Keratinocyte (primary cell): ENCODE results near the gene C5AR1. TPM values are rescaled to one million over a fixed set of nuclear protein-coding genes. Genes with fewer than 3 reads are reported as not detected.

Experiments used
- DNase-seq: peaks from one replicate; pipeline ENCODE4 v3.0.0-alpha.2; 2011; ENCODE audit warnings: low read depth, missing footprints, low spot score
- FAIRE-seq: peaks from 2 replicates; lab custom pipeline; 2011; peaks lifted over from hg19 to GRCh38; lab: Jason Lieb, UNC
- H2AFZ ChIP-seq: 2 replicates; pipeline ENCODE4 v1.6.0; 2012; ENCODE audit warnings: low read length, control low read depth, inconsistent platforms; ENCODE audit not compliant: control insufficient read depth
- H3K27ac ChIP-seq: 2 replicates; pipeline ENCODE4 v1.5.1; 2011; ENCODE audit warnings: low read length; ENCODE audit not compliant: control insufficient read depth, insufficient read depth
- H3K27me3 ChIP-seq: 3 replicates; pipeline ENCODE4 v1.6.0; 2011; ENCODE audit warnings: low read length; ENCODE audit not compliant: control insufficient read depth, insufficient read depth; ENCODE audit errors: extremely low read depth
- H3K36me3 ChIP-seq, 2 experiments: 2 replicates in 1 of 2; 3 replicates in 1 of 2; pipeline ENCODE4 v1.5.1; 2011; ENCODE audit warnings: low read length in 2 of 2, mild to moderate bottlenecking in 1 of 2; ENCODE audit not compliant: control insufficient read depth in 2 of 2, insufficient read depth in 2 of 2; ENCODE audit errors: extremely low read depth in 1 of 2
- H3K4me1 ChIP-seq: 3 replicates; pipeline ENCODE4 v1.5.1; 2011; ENCODE audit warnings: low read length; ENCODE audit not compliant: control insufficient read depth, insufficient read depth; ENCODE audit errors: extremely low read depth
- H3K4me2 ChIP-seq: 3 replicates; pipeline ENCODE4 v1.6.0; 2011; ENCODE audit warnings: low read depth, low read length; ENCODE audit not compliant: control insufficient read depth, insufficient read depth; ENCODE audit errors: extremely low read depth
- H3K4me3 ChIP-seq, 3 experiments: fragments of 200-600 bp in 1 of 3; sonication (generic) in 1 of 3; 2 replicates in 2 of 3; 3 replicates in 1 of 3; pipeline ENCODE4 v1.5.1; 2011 to 2016; ENCODE audit warnings: low read length in 3 of 3, mild to moderate bottlenecking in 3 of 3, control low read depth in 2 of 3, inconsistent platforms in 1 of 3, low read depth in 1 of 3, mixed read lengths in 1 of 3, mixed run types in 1 of 3, moderate library complexity in 1 of 3; ENCODE audit not compliant: control insufficient read depth in 2 of 3, insufficient read depth in 2 of 3; ENCODE audit errors: extremely low read depth in 1 of 3
- H3K79me2 ChIP-seq: 2 replicates; pipeline ENCODE4 v1.6.0; 2012; ENCODE audit warnings: low read length; ENCODE audit not compliant: control insufficient read depth, insufficient read depth
- H3K9ac ChIP-seq: 3 replicates; pipeline ENCODE4 v1.6.0; 2011; ENCODE audit warnings: low read length; ENCODE audit not compliant: control insufficient read depth, insufficient read depth; ENCODE audit errors: extremely low read depth
- H3K9me1 ChIP-seq: 3 replicates; pipeline ENCODE4 v1.6.0; 2011; ENCODE audit warnings: low read length; ENCODE audit not compliant: control insufficient read depth, insufficient read depth; ENCODE audit errors: extremely low read depth
- H3K9me3 ChIP-seq: 2 replicates; pipeline ENCODE4 v1.5.1; 2012; ENCODE audit warnings: low read depth, low read length; ENCODE audit not compliant: control insufficient read depth
- H4K20me1 ChIP-seq: 3 replicates; pipeline ENCODE4 v1.6.0; 2011; ENCODE audit warnings: low read length; ENCODE audit not compliant: control insufficient read depth, insufficient read depth; ENCODE audit errors: extremely low read depth
- EZH2 ChIP-seq: IDR thresholded peaks from one replicate; pipeline ENCODE4 v1.6.1; 2012; ENCODE audit warnings: inconsistent platforms, mild to moderate bottlenecking, low read length, moderate library complexity
- dilution Hi-C: fragments of 300-500 bp; cut with MboI; formaldehyde crosslinking; loops from one replicate; pipeline ENCODE4 v1.7.0; 2020; ENCODE audit warnings: low sequenced_read_pairs; ENCODE audit not compliant: extremely low pct_ligation_motif_present
- polyA plus RNA-seq, 5 experiments: library from polyadenylated mRNA; depleted of rRNA in 3 of 5; stranded (reverse) in 3 of 5; stranded (forward) in 1 of 5; unstranded in 1 of 5; fragments of >200 nt; gene quantifications; 1 replicate in 1 of 5; 2 replicates in 3 of 5; 3 replicates in 1 of 5; pipeline versions ENCODE4 v1.2.1 to v1.2.3, GENCODE V29; 2011 to 2012; ENCODE audit warnings: missing spikeins in 2 of 5, low read depth in 1 of 5, low replicate concordance in 1 of 5
- TF ChIP-seq, protein P1 (sequence below), 3 experiments: IDR thresholded peaks in 1 of 3; conservative IDR thresholded peaks in 1 of 3; optimal IDR thresholded peaks in 1 of 3; 2 replicates in 2 of 3; 3 replicates in 1 of 3; pipeline versions ENCODE3 to v1.5.1; 2011; ENCODE audit warnings: low read length in 3 of 3, mild to moderate bottlenecking in 3 of 3, moderate library complexity in 2 of 3, control low read depth in 1 of 3, inconsistent platforms in 1 of 3; ENCODE audit not compliant: insufficient read depth in 2 of 3; ENCODE audit errors: extremely low read depth in 1 of 3

C5AR1 gene
- polyA plus RNA-seq, 1 donor (not counting 4 experiments of a cell fraction or from before 2014, with no cell fraction given), result 0.42 TPM

GRCh38 chr19:47353307-47353712 lies 43.6 kb downstream of the C5AR1 start:
- Histone ChIP-seq H3K9me3 (no peaks in the 10 kb centered on the region), H4K20me1 (no peaks in the 10 kb centered on the region), H3K36me3 (peaks cover 24 to 55% of the 10 kb centered on the region in 2 experiments), H3K27me3 (no peaks in the 10 kb centered on the region), H3K4me2 (no peak overlapping the region), H3K27ac (no peak overlapping the region), H3K9ac (no peak overlapping the region), H3K9me1 (peaks cover 4% of the 10 kb centered on the region), H3K4me3 (no peak overlapping the region), H2AFZ (no peak overlapping the region), H3K4me1 (peaks cover 6% of the 10 kb centered on the region), H3K79me2 (peaks cover 45% of the 10 kb centered on the region)
- DNase-seq, result no peak
- TF ChIP-seq, protein P1, sequence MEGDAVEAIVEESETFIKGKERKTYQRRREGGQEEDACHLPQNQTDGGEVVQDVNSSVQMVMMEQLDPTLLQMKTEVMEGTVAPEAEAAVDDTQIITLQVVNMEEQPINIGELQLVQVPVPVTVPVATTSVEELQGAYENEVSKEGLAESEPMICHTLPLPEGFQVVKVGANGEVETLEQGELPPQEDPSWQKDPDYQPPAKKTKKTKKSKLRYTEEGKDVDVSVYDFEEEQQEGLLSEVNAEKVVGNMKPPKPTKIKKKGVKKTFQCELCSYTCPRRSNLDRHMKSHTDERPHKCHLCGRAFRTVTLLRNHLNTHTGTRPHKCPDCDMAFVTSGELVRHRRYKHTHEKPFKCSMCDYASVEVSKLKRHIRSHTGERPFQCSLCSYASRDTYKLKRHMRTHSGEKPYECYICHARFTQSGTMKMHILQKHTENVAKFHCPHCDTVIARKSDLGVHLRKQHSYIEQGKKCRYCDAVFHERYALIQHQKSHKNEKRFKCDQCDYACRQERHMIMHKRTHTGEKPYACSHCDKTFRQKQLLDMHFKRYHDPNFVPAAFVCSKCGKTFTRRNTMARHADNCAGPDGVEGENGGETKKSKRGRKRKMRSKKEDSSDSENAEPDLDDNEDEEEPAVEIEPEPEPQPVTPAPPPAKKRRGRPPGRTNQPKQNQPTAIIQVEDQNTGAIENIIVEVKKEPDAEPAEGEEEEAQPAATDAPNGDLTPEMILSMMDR (optimal IDR thresholded peaks at IDR 0.05 in 1 of 3, IDR thresholded peaks at IDR 0.05 in 1 of 3, conservative IDR thresholded peaks at IDR 0.05 in 1 of 3; ENCODE audit: extremely low read depth in 1 of 3, insufficient read depth in 2 of 3, low read length in 3 of 3), result no peak
- no peak for TF ChIP-seq EZH2
- dilution Hi-C loops, result no loop called here
- FAIRE-seq, result no peak

DNA sequence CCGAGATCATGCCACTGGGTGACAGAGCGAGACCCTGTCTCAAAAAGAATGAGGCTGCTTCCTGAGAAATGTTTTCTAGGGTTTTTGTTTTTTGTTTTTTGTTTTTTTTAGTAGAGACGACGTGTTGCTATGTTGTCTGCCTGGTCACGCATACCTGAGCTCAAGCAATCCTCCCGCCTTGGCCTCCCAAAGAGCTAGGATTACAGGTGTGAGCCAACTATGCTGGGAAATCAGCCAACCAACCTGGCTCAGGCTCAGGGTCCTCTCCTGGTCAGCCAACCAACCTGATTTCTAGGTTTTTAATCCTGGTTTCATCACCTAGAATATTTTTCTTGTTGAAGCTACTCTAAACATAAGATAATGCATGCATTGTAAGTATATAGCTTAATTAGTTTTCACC lies 47.2 kb downstream of the C5AR1 start:
- H3K27ac ChIP-seq, result no peak overlapping the region
- no peak overlapping the region for H3K4me2 ChIP-seq
- no peaks in the 10 kb centered on the region for H4K20me1 ChIP-seq
- H3K36me3 ChIP-seq, result peaks cover 36 to 57% of the 10 kb centered on the region in 2 experiments
- no peaks in the 10 kb centered on the region for H3K9me1 ChIP-seq
- no peak for DNase-seq
- H3K9me3 ChIP-seq, result no peaks in the 10 kb centered on the region
- TF ChIP-seq, protein P1 (optimal IDR thresholded peaks at IDR 0.05 in 1 of 3, IDR thresholded peaks at IDR 0.05 in 1 of 3, conservative IDR thresholded peaks at IDR 0.05 in 1 of 3; ENCODE audit: extremely low read depth in 1 of 3, insufficient read depth in 2 of 3, low read length in 3 of 3), result no peak
- TF ChIP-seq EZH2, result no peak
- dilution Hi-C loops, result no loop called here
- no peak overlapping the region for H2AFZ ChIP-seq
- H3K4me1 ChIP-seq, result no peaks in the 10 kb centered on the region
- peaks cover 23% of the 10 kb centered on the region for H3K79me2 ChIP-seq
- no peak for FAIRE-seq
- H3K4me3 ChIP-seq, result no peak overlapping the region
- no peak overlapping the region for H3K9ac ChIP-seq
- no peaks in the 10 kb centered on the region for H3K27me3 ChIP-seq
